Ascending aorta (tissue), 2 donors: ENCODE measurements around the gene NMT2. TPM values are rescaled to one million over a fixed set of nuclear protein-coding genes. Genes with fewer than 3 reads are reported as not detected.

ENCODE experiments used
- DNase-seq, 2 donors: peaks; one replicate each; pipeline ENCODE4 v3.0.0-alpha.2; 2019; ENCODE audit warnings: low spot score in 2 of 2
- H3K27ac ChIP-seq, 2 donors: fragments of 200-600 bp; sonication (generic); one replicate each; pipeline ENCODE4 v1.5.1; 2016 to 2017; ENCODE audit warnings: mild to moderate bottlenecking in 1 of 2
- H3K27me3 ChIP-seq: fragments of 200-600 bp; sonication (generic); one replicate; pipeline ENCODE4 v1.5.1; 2017
- H3K36me3 ChIP-seq, 2 donors: fragments of 200-600 bp; sonication (generic); one replicate each; pipeline ENCODE4 v1.5.1; 2016
- H3K4me1 ChIP-seq, 2 donors: fragments of 200-600 bp; sonication (generic); one replicate each; pipeline ENCODE4 v1.5.1; 2016 to 2017; ENCODE audit warnings: mild to moderate bottlenecking in 1 of 2
- H3K4me3 ChIP-seq, 2 donors: fragments of 200-600 bp; sonication (generic); one replicate each; pipeline ENCODE4 v1.5.1; 2016 to 2017; ENCODE audit warnings: mild to moderate bottlenecking in 1 of 2
- H3K9me3 ChIP-seq, 2 donors: fragments of 200-600 bp; sonication (generic); one replicate each; pipeline ENCODE4 v1.5.1; 2016
- intact Hi-C: fragments of 100-400 bp; cut with DNase I; formaldehyde crosslinking; loops from one replicate; pipeline ENCODE4 v1.15.1; 2023
- total RNA-seq: library from RNA; depleted of rRNA; stranded (reverse); fragments of >200 nt; gene quantifications from one replicate; pipeline ENCODE4 v1.1.0, GENCODE V29; 2016
- TF ChIP-seq, protein P1 (sequence below), 3 experiments: fragments of 200-600 bp in 2 of 3; fragments of 450-650 bp in 1 of 3; sonication (generic) in 2 of 3; IDR thresholded peaks; one replicate each; pipeline ENCODE4 v1.5.1; 2016 to 2019; ENCODE audit warnings: antibody characterized with exemption in 3 of 3, mild to moderate bottlenecking in 1 of 3, moderate library complexity in 1 of 3

Gene NMT2
- total RNA-seq, 1 donor from 2014 or later: 11.9 TPM

- H3K27me3 ChIP-seq: no peaks in the 10 kb centered on the region
- peaks cover 34 to 40% of the 10 kb centered on the region in 2 donors for H3K36me3 ChIP-seq
- peaks cover 0 to 12% of the 10 kb centered on the region in 2 donors for H3K4me1 ChIP-seq
- no peak overlapping the region for H3K27ac ChIP-seq
- TF ChIP-seq, protein P1, sequence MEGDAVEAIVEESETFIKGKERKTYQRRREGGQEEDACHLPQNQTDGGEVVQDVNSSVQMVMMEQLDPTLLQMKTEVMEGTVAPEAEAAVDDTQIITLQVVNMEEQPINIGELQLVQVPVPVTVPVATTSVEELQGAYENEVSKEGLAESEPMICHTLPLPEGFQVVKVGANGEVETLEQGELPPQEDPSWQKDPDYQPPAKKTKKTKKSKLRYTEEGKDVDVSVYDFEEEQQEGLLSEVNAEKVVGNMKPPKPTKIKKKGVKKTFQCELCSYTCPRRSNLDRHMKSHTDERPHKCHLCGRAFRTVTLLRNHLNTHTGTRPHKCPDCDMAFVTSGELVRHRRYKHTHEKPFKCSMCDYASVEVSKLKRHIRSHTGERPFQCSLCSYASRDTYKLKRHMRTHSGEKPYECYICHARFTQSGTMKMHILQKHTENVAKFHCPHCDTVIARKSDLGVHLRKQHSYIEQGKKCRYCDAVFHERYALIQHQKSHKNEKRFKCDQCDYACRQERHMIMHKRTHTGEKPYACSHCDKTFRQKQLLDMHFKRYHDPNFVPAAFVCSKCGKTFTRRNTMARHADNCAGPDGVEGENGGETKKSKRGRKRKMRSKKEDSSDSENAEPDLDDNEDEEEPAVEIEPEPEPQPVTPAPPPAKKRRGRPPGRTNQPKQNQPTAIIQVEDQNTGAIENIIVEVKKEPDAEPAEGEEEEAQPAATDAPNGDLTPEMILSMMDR (IDR thresholded peaks at IDR 0.05): no peak
- no peak overlapping the region for H3K4me3 ChIP-seq
- intact Hi-C loops: no loop called here
- H3K9me3 ChIP-seq: no peaks in the 10 kb centered on the region
- no peak for DNase-seq
These were observed 30.9 kb downstream of the NMT2 start for GRCh38 chr10:15137636-15138035.

DNA sequence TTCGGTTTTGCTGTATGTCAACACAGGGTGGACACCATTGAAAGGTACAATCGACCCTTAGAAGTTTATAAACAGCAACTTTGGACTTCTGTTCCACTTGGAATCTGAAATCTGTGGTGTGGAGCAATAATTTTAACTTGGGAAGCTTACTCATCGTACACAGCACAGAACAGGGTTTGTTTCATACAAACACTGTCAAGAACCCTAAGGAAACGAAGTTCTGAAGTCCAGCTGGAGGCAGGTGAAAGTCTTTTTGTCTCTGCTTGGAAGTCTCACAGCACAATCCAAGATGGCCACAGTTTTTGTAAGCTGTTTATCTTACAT is 31.5 kb downstream of the NMT2 start:
- peaks cover 0 to 6% of the 10 kb centered on the region in 2 donors for H3K4me1 ChIP-seq
- no peak for DNase-seq
- H3K4me3 ChIP-seq: no peak overlapping the region
- no peaks in the 10 kb centered on the region for H3K9me3 ChIP-seq
- H3K27ac ChIP-seq: no peak overlapping the region
- TF ChIP-seq, protein P1 (IDR thresholded peaks at IDR 0.05): no peak
- no peaks in the 10 kb centered on the region for H3K27me3 ChIP-seq
- intact Hi-C loops: no loop called here
- H3K36me3 ChIP-seq: peaks cover 41 to 46% of the 10 kb centered on the region in 2 donors

- Histone ChIP-seq H3K27me3 (no peaks in the 10 kb centered on the region), H3K4me3 (no peak overlapping the region), H3K9me3 (no peaks in the 10 kb centered on the region), H3K27ac (no peak overlapping the region), H3K4me1 (no peaks in the 10 kb centered on the region), H3K36me3 (peaks cover 42 to 53% of the 10 kb centered on the region in 2 donors)
- intact Hi-C loops: no loop called here
- TF ChIP-seq, protein P1 (IDR thresholded peaks at IDR 0.05): no peak
- DNase-seq: no peak
These were observed 32.1 kb downstream of the NMT2 start for GRCh38 chr10:15136129-15137035.

DNA sequence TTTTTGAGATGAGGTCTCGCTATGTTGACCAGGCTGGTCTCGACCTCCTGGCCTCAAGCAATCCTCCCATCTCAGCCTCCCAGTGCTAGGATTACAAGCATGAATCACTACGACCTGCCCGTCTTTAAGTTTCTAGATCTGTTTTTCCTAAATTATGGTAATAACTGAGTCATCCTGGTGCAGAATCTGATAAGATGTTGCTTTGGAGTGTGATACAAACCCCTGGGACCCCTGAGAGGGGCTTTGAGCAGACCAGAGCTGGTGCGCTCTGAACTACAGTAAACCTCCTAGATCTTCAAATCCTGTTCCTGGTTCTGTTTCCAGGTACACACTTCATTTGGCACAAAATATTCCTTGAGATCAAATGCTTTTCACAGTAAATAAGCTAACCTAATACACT is 37.2 kb downstream of the NMT2 start:
- intact Hi-C loops: no loop called here
- DNase-seq: no peak
- H3K36me3 ChIP-seq: peaks cover 45 to 63% of the 10 kb centered on the region in 2 donors

GRCh38 chr10:15124908-15125307 is 43.6 kb downstream of the NMT2 start:
- Histone ChIP-seq H3K4me3 (no peak overlapping the region), H3K27ac (no peak overlapping the region), H3K27me3 (no peaks in the 10 kb centered on the region), H3K36me3 (peaks cover 27 to 38% of the 10 kb centered on the region in 2 donors), H3K9me3 (no peaks in the 10 kb centered on the region), H3K4me1 (no peaks in the 10 kb centered on the region)
- TF ChIP-seq, protein P1 (IDR thresholded peaks at IDR 0.05): no peak
- no peak for DNase-seq
- intact Hi-C loops: no loop called here

More for the DNA sequence above, 37.2 kb downstream of the NMT2 start:
- Histone ChIP-seq H3K4me1 (no peaks in the 10 kb centered on the region), H3K27me3 (no peaks in the 10 kb centered on the region), H3K9me3 (no peaks in the 10 kb centered on the region), H3K27ac (no peak overlapping the region), H3K4me3 (no peak overlapping the region)
- TF ChIP-seq, protein P1 (IDR thresholded peaks at IDR 0.05): no peak
